GM12873 (cell line): ENCODE data around the gene FSTL4.
A peak's percentile ranks its signal among the peaks of the same experiment; 100 is the strongest.

Experiments used
- TF ChIP-seq, protein P1 (sequence below): IDR thresholded peaks from 2 replicates; pipeline ENCODE4 v1.5.1; 2012; ENCODE audit warnings: low read depth, mild to moderate bottlenecking, moderate library complexity, low read length, control low read depth; ENCODE audit not compliant: insufficient read depth; ENCODE audit errors: missing control alignments

Gene FSTL4

DNA sequence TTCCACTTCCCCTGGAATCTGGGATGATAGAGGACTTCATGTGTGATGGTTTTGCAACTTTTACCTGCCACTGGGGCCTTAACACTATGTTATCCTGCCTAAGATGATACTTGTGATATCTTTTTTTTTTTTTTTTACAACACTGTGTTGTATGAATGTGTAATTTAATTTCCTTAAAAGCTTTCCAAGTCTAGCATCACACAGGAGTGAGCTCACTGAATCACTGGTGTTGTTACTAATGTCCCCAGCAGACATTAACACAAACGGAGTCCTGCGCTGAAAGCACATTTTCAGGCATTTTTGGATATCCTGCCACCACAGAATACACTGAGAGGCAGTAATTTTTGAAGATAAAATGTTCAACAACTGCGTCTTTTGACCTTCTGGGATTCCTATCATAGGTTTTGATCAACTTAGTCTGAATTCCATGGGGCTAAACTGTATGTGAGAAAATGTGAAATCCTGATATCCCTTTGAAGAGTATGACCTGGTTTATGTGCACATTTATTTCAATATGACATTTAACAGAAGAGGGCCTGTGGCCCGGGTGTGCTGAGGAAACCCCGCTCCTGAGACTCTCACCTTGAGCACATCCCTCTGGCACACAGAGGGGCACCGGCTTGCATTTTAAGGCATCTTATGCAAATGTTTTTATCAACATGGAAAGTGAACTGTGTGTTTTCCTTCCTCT, 118.0 kb downstream of the FSTL4 start:
- TF ChIP-seq, protein P1, sequence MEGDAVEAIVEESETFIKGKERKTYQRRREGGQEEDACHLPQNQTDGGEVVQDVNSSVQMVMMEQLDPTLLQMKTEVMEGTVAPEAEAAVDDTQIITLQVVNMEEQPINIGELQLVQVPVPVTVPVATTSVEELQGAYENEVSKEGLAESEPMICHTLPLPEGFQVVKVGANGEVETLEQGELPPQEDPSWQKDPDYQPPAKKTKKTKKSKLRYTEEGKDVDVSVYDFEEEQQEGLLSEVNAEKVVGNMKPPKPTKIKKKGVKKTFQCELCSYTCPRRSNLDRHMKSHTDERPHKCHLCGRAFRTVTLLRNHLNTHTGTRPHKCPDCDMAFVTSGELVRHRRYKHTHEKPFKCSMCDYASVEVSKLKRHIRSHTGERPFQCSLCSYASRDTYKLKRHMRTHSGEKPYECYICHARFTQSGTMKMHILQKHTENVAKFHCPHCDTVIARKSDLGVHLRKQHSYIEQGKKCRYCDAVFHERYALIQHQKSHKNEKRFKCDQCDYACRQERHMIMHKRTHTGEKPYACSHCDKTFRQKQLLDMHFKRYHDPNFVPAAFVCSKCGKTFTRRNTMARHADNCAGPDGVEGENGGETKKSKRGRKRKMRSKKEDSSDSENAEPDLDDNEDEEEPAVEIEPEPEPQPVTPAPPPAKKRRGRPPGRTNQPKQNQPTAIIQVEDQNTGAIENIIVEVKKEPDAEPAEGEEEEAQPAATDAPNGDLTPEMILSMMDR, result no peak

DNA sequence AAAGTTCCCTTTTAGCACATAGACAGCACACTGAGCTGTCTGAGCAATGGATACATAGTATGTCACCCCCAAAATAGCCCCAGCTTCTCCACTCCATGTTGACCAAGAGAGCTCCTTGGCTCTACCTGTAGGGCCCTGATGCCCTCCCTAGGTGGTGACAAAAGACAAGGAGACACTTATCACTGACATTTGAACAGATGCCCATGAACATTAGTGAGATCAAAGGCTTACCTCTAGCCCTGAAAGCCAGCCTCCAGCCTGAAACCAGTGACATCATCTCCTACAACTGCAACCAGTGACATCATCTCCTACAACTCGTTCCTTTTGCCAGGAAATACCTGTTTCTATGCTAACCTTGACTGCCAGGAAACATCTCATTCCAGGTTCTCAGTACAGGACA, 122.7 kb downstream of the FSTL4 start:
- TF ChIP-seq, protein P1, result peak; percentile 44

DNA sequence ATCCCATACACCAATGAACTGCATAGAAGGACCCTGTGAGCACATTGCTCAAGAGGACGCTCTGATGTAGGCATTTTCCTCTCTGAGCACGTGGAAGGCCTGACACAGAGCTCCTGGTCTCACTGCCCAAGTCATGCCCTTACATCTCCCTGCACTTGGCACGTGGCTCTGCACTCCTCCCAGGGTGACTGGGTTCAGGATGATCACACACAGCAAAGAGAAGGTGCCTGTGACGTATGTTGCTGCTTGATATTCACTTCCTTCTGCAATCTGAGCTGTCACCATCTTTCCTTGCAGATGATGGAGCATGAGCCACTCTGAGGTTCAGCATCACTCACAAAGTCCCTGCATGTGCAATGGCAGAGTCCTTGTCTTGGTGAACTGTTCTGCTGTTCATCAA, 125.2 kb downstream of the FSTL4 start:
- TF ChIP-seq, protein P1, result no peak

DNA sequence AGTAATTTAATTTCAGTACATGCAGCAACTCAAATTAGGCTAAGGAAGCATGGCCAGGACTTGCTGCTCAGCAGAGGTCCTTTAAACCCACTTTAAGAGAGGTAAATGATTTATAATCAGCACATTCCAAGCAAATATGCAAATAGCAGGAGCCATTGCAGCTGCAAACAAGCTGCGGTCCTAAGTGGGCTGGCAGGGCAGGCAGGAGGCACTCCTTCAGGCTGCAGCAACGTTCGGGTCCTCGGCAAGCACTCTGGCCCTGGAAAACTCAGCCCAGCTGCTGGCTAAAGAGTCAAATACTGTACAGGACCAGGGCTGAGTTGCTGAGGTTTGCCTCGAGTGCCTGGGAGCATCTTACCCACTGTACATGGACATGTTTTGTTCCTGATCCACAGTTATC, 126.9 kb downstream of the FSTL4 start:
- TF ChIP-seq, protein P1, result no peak

DNA sequence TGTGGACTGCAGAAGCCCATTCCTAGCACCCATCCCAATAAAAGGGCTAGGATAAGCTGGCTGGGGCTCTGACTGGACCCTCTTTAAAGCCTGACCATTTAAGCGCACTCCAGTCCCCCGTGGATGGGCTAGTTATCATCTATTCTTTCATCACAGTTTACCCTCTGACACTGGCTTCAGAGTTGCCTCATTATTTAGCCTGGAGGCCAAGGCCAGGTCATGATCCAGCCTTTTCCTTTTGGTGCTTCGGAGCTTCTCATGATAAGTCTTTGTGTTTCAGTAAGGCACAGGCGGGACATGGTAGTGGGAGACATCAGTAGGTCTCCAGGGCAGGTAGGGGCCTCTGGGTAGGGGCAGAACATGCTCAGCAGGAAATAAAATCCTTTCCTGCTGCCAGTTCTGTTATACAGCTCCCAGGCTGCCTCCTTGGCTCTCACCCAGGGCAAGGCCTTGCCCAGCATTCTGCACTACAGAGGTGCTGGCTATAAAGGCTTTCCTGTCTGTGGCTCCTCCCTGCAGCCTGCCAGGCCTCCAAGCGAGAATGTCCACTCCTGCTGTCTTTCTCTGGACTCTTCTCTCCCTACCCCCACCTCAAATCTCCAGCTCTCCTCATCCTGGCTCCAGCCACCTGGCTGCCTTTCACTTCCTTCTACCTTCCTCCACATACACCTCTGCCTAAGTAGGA, 128.8 kb downstream of the FSTL4 start:
- TF ChIP-seq, protein P1, result no peak

DNA sequence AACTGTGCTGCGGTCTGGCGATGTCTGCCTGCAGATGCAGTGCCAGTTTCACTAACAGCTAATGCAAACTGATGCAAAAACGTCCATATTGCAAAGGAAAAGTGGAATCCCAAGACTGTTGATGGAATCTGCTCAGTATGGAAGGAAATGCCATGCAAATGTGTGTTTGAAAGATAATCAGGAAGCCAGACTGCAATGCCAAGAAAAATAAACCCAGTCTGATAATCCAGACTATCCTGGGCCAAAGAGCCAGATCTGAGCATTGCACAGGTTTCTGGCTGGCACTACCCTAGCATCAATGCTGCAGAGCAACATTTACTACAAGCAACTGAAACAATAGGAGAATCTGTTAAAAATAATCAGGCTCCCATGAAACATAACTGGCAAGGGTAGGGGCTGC, 130.3 kb downstream of the FSTL4 start:
- TF ChIP-seq, protein P1, result no peak

DNA sequence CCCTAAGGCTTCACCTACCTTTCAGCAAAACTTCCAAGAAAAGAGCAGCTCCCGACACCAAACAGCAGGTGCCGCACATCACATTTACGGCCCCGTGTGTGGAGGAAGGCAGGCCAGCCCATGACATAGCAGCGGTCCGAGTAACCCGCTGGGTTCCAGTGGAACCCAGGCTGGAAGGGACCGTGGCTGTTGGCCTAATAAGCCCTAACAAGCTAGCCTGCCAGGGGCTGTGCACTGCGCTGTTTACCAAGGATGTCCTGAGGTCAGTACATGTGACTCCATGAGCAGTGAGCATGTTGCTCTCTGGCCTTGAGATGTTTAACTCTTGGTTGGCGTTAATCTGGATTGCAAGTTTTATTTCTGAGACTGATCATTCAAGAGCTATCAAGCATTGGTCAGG, 131.5 kb downstream of the FSTL4 start:
- TF ChIP-seq, protein P1, result no peak
